Kidney (tissue), 14 donors: ENCODE measurements around the gene USF3. TPM values are rescaled to one million over a fixed set of nuclear protein-coding genes. Genes with fewer than 3 reads are reported as not detected.

ENCODE experiments used
- DNase-seq, 5 donors: peaks; one replicate each; pipeline ENCODE4 v3.0.0-alpha.2; 2013 to 2020
- FAIRE-seq: peaks from 2 replicates; lab custom pipeline; 2012; peaks lifted over from hg19 to GRCh38; lab: Jason Lieb, UNC
- H3K27ac ChIP-seq, 2 donors: one replicate each; pipeline ENCODE4 v1.7.0; 2013; ENCODE audit warnings: low read depth in 2 of 2, low read length in 2 of 2, inconsistent platforms in 1 of 2
- H3K27me3 ChIP-seq: one replicate; pipeline ENCODE4 v1.7.1; 2013; ENCODE audit warnings: low read length, inconsistent platforms; ENCODE audit not compliant: control insufficient read depth, insufficient read depth
- H3K36me3 ChIP-seq, 3 donors: one replicate each; pipeline versions ENCODE4 v1.7.0 to v1.7.1; 2013; ENCODE audit warnings: low read length in 3 of 3, control low read depth in 1 of 3, inconsistent platforms in 1 of 3; ENCODE audit not compliant: insufficient read depth in 3 of 3, control insufficient read depth in 2 of 3
- H3K4me1 ChIP-seq, 3 donors: one replicate each; pipeline versions ENCODE4 v1.7.0 to v1.7.1; 2013; ENCODE audit warnings: low read length in 3 of 3, inconsistent platforms in 1 of 3, low read depth in 1 of 3; ENCODE audit not compliant: control insufficient read depth in 2 of 3, insufficient read depth in 2 of 3
- H3K4me3 ChIP-seq, 3 donors: one replicate each; pipeline versions ENCODE4 v1.7.0 to v1.8.1; 2013; ENCODE audit warnings: low read length in 3 of 3, control low read depth in 1 of 3, inconsistent platforms in 1 of 3
- H3K9ac ChIP-seq, 3 donors: one replicate each; pipeline versions ENCODE4 v1.7.0 to v1.7.1; 2013; ENCODE audit warnings: low read length in 3 of 3, control low read depth in 1 of 3, inconsistent platforms in 1 of 3
- H3K9me3 ChIP-seq, 3 donors: one replicate each; pipeline versions ENCODE4 v1.7.0 to v1.7.1; 2013; ENCODE audit warnings: low read length in 3 of 3, control low read depth in 1 of 3, inconsistent platforms in 1 of 3; ENCODE audit not compliant: control insufficient read depth in 2 of 3, insufficient read depth in 1 of 3
- intact Hi-C: fragments of 100-400 bp; cut with DNase I; formaldehyde crosslinking; loops from one replicate; pipeline ENCODE4 v1.11.1; 2022
- polyA plus RNA-seq: library from polyadenylated mRNA; stranded (reverse); fragments of 350-450 nt; fragmentation: Illumina TruSeq; extraction: RNeasy Lipid Tissue Mini Kit (QIAGEN cat#74804); gene quantifications from one replicate; pipeline ENCODE4 v1.2.3, GENCODE V29; 2014; ENCODE audit warnings: low read depth, low replicate concordance; ENCODE audit not compliant: insufficient read depth
- total RNA-seq: library from RNA; stranded (reverse); fragmentation: NEBNext Ultra II Directional; extraction: Animal tissue kit (Norgen Biotek cat#: 25700); gene quantifications from one replicate; pipeline ENCODE4 v1.2.1, GENCODE V29; 2021
- TF ChIP-seq, protein P1 (sequence below): IDR thresholded peaks from 3 replicates; pipeline ENCODE4 v1.5.1; 2012; ENCODE audit warnings: mild to moderate bottlenecking, moderate library complexity, borderline replicate concordance; ENCODE audit not compliant: insufficient read depth; ENCODE audit errors: extremely low read depth
- donor health status: control.
- donor health status: control.
- donor health status: control.
- donor health status: control.
- donor health status: control.
- donor health status: DM: yes; HTN: yes; CAD: no.
- donor health status: Normal renal cell carcinoma (clear cell type).

The USF3 gene
- total and polyA plus RNA-seq, 2 donors from 2014 or later = 6.5 to 21.3 TPM

- Histone ChIP-seq H3K36me3 (peaks cover 0 to 11% (median under 1%) of the 10 kb centered on the region in 3 donors), H3K4me3 (no peak overlapping the region), H3K27me3 (no peaks in the 10 kb centered on the region), H3K9ac (no peak overlapping the region), H3K4me1 (peaks cover 0 to 16% (median 0%) of the 10 kb centered on the region in 3 donors), H3K27ac (no peak overlapping the region), H3K9me3 (no peaks in the 10 kb centered on the region)
- TF ChIP-seq, protein P1, sequence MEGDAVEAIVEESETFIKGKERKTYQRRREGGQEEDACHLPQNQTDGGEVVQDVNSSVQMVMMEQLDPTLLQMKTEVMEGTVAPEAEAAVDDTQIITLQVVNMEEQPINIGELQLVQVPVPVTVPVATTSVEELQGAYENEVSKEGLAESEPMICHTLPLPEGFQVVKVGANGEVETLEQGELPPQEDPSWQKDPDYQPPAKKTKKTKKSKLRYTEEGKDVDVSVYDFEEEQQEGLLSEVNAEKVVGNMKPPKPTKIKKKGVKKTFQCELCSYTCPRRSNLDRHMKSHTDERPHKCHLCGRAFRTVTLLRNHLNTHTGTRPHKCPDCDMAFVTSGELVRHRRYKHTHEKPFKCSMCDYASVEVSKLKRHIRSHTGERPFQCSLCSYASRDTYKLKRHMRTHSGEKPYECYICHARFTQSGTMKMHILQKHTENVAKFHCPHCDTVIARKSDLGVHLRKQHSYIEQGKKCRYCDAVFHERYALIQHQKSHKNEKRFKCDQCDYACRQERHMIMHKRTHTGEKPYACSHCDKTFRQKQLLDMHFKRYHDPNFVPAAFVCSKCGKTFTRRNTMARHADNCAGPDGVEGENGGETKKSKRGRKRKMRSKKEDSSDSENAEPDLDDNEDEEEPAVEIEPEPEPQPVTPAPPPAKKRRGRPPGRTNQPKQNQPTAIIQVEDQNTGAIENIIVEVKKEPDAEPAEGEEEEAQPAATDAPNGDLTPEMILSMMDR = no peak
- FAIRE-seq = no peak
- no peak for DNase-seq
- intact Hi-C loops = no loop called here
Observed at GRCh38 chr3:113717818-113718217, 21.4 kb upstream of the USF3 start.

DNA sequence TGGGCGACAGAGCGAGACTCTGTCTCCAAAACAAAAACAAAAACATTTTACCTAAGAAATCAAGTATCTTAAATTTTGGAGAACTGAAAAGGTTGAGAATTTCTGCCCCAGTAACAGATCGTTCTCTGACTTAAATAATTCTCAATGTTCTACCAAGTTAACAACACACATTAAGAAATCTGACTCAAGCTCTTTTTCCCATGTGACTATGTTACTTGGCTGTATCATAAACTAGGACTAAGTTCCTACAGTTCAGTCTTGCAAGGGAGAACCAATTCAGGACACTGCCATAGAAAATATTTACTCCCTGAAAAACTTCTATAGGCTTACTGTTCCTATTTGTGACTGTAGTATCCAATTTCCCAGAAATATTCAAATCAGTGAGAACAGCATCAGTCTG, 20.9 kb upstream of the USF3 start:
- no peak overlapping the region for H3K4me3 ChIP-seq
- peaks cover 0 to 9% (median 0%) of the 10 kb centered on the region in 3 donors for H3K36me3 ChIP-seq
- H3K9me3 ChIP-seq = no peaks in the 10 kb centered on the region
- TF ChIP-seq, protein P1 = no peak
- DNase-seq = no peak
- peaks cover 0 to 16% (median 0%) of the 10 kb centered on the region in 3 donors for H3K4me1 ChIP-seq
- no peaks in the 10 kb centered on the region for H3K27me3 ChIP-seq
- no peak overlapping the region for H3K27ac ChIP-seq
- H3K9ac ChIP-seq = no peak overlapping the region
- intact Hi-C loops = no loop called here
- FAIRE-seq = no peak

GRCh38 chr3:113714702-113715101, 18.3 kb upstream of the USF3 start:
- FAIRE-seq (no peak), DNase-seq (no peak)
- H3K27me3 ChIP-seq = no peaks in the 10 kb centered on the region
- TF ChIP-seq, protein P1 = no peak
- H3K4me3 ChIP-seq = peak overlapping the region in 1 of 3 donors; percentile 23
- H3K27ac ChIP-seq = peak overlapping the region in 1 of 2 donors; percentile 71
- H3K9me3 ChIP-seq = no peaks in the 10 kb centered on the region
- no peaks in the 10 kb centered on the region for H3K36me3 ChIP-seq
- no peak overlapping the region for H3K9ac ChIP-seq
- intact Hi-C loops = no loop called here
- peaks cover 0 to 9% (median 0%) of the 10 kb centered on the region in 3 donors for H3K4me1 ChIP-seq

- DNase-seq = no peak
- TF ChIP-seq, protein P1 = no peak
- Histone ChIP-seq H3K36me3 (no peaks in the 10 kb centered on the region), H3K27ac (no peak overlapping the region), H3K4me1 (peaks cover 0 to 9% (median 0%) of the 10 kb centered on the region in 3 donors), H3K4me3 (no peak overlapping the region), H3K27me3 (no peaks in the 10 kb centered on the region), H3K9me3 (no peaks in the 10 kb centered on the region), H3K9ac (no peak overlapping the region)
- FAIRE-seq = no peak
- intact Hi-C loops = no loop called here
Observed at GRCh38 chr3:113712129-113712528, 15.7 kb upstream of the USF3 start.
